Esophagus muscularis mucosa (tissue), 4 donors: ENCODE results near the gene WDR5. TPM values are rescaled to one million over a fixed set of nuclear protein-coding genes. Genes with fewer than 3 reads are reported as not detected.

Source experiments
- DNase-seq: peaks from one replicate; pipeline ENCODE4 v3.0.0-alpha.2; 2017; ENCODE audit errors: extremely low spot score
- H3K27ac ChIP-seq, 4 donors: fragments of 200-600 bp; sonication (generic); replicated peaks in 1 of 4; 1 replicate in 3 of 4; 2 replicates in 1 of 4; pipeline ENCODE4 v1.5.1; 2016 to 2019; ENCODE audit warnings: mild to moderate bottlenecking in 1 of 4
- H3K27me3 ChIP-seq, 4 donors: fragments of 200-600 bp; sonication (generic); one replicate each; pipeline versions ENCODE4 v1.5.1 to v1.6.0; 2016 to 2019
- H3K36me3 ChIP-seq, 4 donors: fragments of 200-600 bp; sonication (generic); one replicate each; pipeline ENCODE4 v1.5.1; 2016 to 2019
- H3K4me1 ChIP-seq, 4 donors: fragments of 200-600 bp; sonication (generic); one replicate each; pipeline ENCODE4 v1.5.1; 2016 to 2019
- H3K4me3 ChIP-seq, 4 donors: fragments of 200-600 bp; sonication (generic); 1 replicate in 2 of 4; 2 replicates in 2 of 4; pipeline ENCODE4 v1.5.1; 2016 to 2019; ENCODE audit warnings: mild to moderate bottlenecking in 4 of 4, moderate library complexity in 1 of 4
- H3K9me3 ChIP-seq, 4 donors: fragments of 200-600 bp; sonication (generic); 1 replicate in 3 of 4; 2 replicates in 1 of 4; pipeline ENCODE4 v1.5.1; 2016 to 2019
- CTCF ChIP-seq, 3 experiments: fragments of 200-600 bp in 2 of 3; fragments of 450-650 bp in 1 of 3; sonication (generic) in 2 of 3; IDR thresholded peaks; one replicate each; pipeline ENCODE4 v1.5.1; 2017 to 2019; ENCODE audit warnings: antibody characterized with exemption in 3 of 3, mild to moderate bottlenecking in 2 of 3, moderate library complexity in 1 of 3
- EP300 ChIP-seq: sonication (generic); formaldehyde crosslinking; IDR thresholded peaks from one replicate; pipeline ENCODE4 v1.6.1; 2017; ENCODE audit warnings: antibody characterized with exemption
- POLR2A ChIP-seq: fragments of 450-650 bp; IDR thresholded peaks from one replicate; pipeline ENCODE4 v1.6.1; 2017; ENCODE audit warnings: antibody characterized with exemption, moderate library complexity, mild to moderate bottlenecking, low read depth
- POLR2AphosphoS5 ChIP-seq, 2 donors: sonication (generic); formaldehyde crosslinking; IDR thresholded peaks; one replicate each; pipeline ENCODE4 v1.6.1; 2017; ENCODE audit warnings: antibody characterized with exemption in 2 of 2
- WGBS: methylation state at CpG from one replicate; pipeline ENCODE4 v1.1.5; 2018; 5-methylcytosine and 5-hydroxymethylcytosine counted together
- intact Hi-C: fragments of 100-400 bp; cut with DNase I; formaldehyde crosslinking; loops from one replicate; pipeline ENCODE4 v1.15.1; 2023
- total RNA-seq, 4 donors: library from RNA; depleted of rRNA; stranded (reverse); fragments of >200 nt; gene quantifications; one replicate each; pipeline versions ENCODE4 v1.1.0 to v1.2.1, GENCODE V29; 2016

Gene WDR5
- total RNA-seq, 4 donors from 2014 or later = 20.7 to 34.2 (median 24.6) TPM

DNA sequence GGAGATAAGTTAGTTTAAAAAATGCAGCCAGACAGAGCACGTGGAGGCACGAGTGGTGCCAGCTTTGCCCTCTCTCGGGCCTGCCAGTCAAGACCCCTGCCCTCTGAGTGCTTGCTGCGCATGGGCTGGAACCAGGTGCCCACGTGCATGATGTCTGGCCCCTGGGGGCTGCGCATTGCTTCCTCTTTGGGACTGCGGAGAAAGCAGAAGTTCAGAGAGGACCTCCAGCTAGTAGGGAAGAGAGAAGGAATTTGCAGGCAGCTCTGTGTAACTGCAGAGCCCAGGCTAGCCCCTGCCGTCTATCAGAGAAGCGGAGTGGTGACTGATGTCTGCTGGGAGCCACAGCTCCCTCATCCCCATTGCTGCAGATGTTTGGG lies 38.2 kb downstream of the WDR5 start:
- TF ChIP-seq EP300 (no peak), POLR2AphosphoS5 (IDR thresholded peaks at IDR 0.05) (no peak), CTCF (IDR thresholded peaks at IDR 0.05) (no peak), POLR2A (no peak)
- no peak for DNase-seq
- H3K27ac ChIP-seq = no peak overlapping the region
- intact Hi-C loops = loop anchor here (10.0 kb wide), 1 partner anchor 571 kb away; no protein-coding TSS in a partner anchor
- peaks cover 0 to 50% (median 10%) of the 10 kb centered on the region in 4 donors for H3K27me3 ChIP-seq
- H3K9me3 ChIP-seq = no peaks in the 10 kb centered on the region
- H3K36me3 ChIP-seq = no peaks in the 10 kb centered on the region
- H3K4me3 ChIP-seq = no peak overlapping the region
- peaks cover 18 to 42% (median 33%) of the 10 kb centered on the region in 4 donors for H3K4me1 ChIP-seq
- 61% methylated on average over 9 of the region's 9 CpGs for WGBS

- no peaks in the 10 kb centered on the region for H3K36me3 ChIP-seq
- no peak for TF ChIP-seq POLR2AphosphoS5 (IDR thresholded peaks at IDR 0.05)
- no peak for TF ChIP-seq CTCF (IDR thresholded peaks at IDR 0.05)
- no peak for TF ChIP-seq EP300
- no peak for TF ChIP-seq POLR2A
- peaks cover 0 to 56% (median 10%) of the 10 kb centered on the region in 4 donors for H3K27me3 ChIP-seq
- no peaks in the 10 kb centered on the region for H3K9me3 ChIP-seq
- no peak overlapping the region for H3K4me3 ChIP-seq
- WGBS = 73% methylated on average over 12 of the region's 19 CpGs
- no peak for DNase-seq
- H3K4me1 ChIP-seq = peaks cover 20 to 44% (median 33%) of the 10 kb centered on the region in 4 donors
- H3K27ac ChIP-seq = no peak overlapping the region
- intact Hi-C loops = loop anchor here (10.0 kb wide), 1 partner anchor 570 kb away; no protein-coding TSS in a partner anchor
These were observed 38.8 kb downstream of the WDR5 start for GRCh38 chr9:134174526-134175290.

GRCh38 chr9:134175291-134175807 lies 39.5 kb downstream of the WDR5 start:
- no peaks in the 10 kb centered on the region for H3K9me3 ChIP-seq
- no peak for TF ChIP-seq POLR2AphosphoS5 (IDR thresholded peaks at IDR 0.05)
- TF ChIP-seq POLR2A = no peak
- TF ChIP-seq CTCF (IDR thresholded peaks at IDR 0.05) = no peak
- TF ChIP-seq EP300 = no peak
- no peak overlapping the region for H3K27ac ChIP-seq
- 34% methylated on average over 9 of the region's 20 CpGs for WGBS
- no peak overlapping the region for H3K4me3 ChIP-seq
- peaks cover 20 to 44% (median 33%) of the 10 kb centered on the region in 4 donors for H3K4me1 ChIP-seq
- no peak for DNase-seq
- intact Hi-C loops = loop anchor here (10.0 kb wide), 1 partner anchor 569 kb away; no protein-coding TSS in a partner anchor
- H3K36me3 ChIP-seq = no peaks in the 10 kb centered on the region
- peaks cover 0 to 57% (median 10%) of the 10 kb centered on the region in 4 donors for H3K27me3 ChIP-seq

DNA sequence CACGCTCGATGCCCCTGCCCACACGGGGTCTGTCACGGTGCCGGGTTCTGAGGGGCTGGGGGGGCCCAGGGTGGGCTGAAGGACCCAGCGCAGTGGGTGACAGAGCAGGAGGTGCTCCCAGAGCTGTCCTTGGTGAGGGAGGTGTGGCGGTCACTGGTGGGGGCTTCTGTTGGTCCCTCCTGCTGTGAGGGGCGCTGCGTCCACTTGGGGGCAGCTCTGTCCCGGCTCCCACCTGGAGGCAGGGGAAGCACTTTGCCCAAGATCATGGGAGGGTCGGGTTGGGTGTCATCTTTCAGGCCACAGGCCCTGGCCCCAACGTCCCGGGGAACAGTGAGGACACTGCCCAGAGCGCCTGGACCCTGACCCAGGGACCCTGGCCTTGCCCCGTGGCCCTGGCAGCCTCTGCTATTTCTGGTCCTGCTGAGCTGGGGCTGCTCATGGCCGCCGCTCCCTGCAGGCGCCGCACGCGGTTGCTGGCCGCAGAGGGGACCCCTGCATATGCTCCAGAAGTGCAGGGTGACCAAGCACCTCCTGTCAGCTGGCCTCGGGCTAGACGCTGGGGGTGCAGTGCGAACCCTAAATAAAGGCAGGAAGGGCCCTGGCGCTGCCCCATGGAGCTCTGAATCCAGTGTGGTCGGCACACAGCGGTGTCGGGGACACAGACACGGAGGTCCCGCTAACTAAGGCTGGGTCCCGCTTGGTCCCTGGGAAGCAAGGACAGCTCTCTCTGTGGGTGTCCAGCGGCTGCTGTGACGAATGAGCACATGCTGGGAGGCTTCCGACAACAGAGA lies 40.1 kb downstream of the WDR5 start:
- peaks cover 20 to 44% (median 33%) of the 10 kb centered on the region in 4 donors for H3K4me1 ChIP-seq
- intact Hi-C loops = loop anchor here (10.0 kb wide), 1 partner anchor 569 kb away; no protein-coding TSS in a partner anchor
- peak overlapping the region in 1 of 4 donors; percentile 14 for H3K4me3 ChIP-seq
- H3K27me3 ChIP-seq = peaks cover 0 to 57% (median 10%) of the 10 kb centered on the region in 4 donors
- 46% methylated on average over 5 of the region's 35 CpGs for WGBS
- no peaks in the 10 kb centered on the region for H3K36me3 ChIP-seq
- no peaks in the 10 kb centered on the region for H3K9me3 ChIP-seq
- peak; percentile 34 to 50 (median 43) for TF ChIP-seq CTCF (IDR thresholded peaks at IDR 0.05)
- no peak for TF ChIP-seq POLR2AphosphoS5 (IDR thresholded peaks at IDR 0.05)
- no peak for TF ChIP-seq POLR2A
- DNase-seq = no peak
- no peak overlapping the region for H3K27ac ChIP-seq
